A673 (cell line): Measurements from ENCODE around the gene GP1BB.

Experiments used
- EZH2 ChIP-seq: fragments of 200-600 bp; sonication (generic); IDR thresholded peaks from 2 replicates; pipeline ENCODE4 v1.6.1; 2017; ENCODE audit warnings: borderline replicate concordance, low read depth, mild to moderate bottlenecking, mixed read lengths, antibody characterized with exemption, low read length; ENCODE audit not compliant: poor library complexity, severe bottlenecking
- TF ChIP-seq, protein P1 (sequence below): fragments of 300-800, 200-600 bp; sonication (generic); conservative IDR thresholded peaks from 2 replicates; pipeline ENCODE4 v1.5.1; 2017; ENCODE audit warnings: low read depth, mild to moderate bottlenecking, antibody characterized with exemption, low read length, moderate library complexity, mixed read lengths

GRCh38 chr22:19723232-19723982, at the start of gene GP1BB:
- TF ChIP-seq, protein P1, sequence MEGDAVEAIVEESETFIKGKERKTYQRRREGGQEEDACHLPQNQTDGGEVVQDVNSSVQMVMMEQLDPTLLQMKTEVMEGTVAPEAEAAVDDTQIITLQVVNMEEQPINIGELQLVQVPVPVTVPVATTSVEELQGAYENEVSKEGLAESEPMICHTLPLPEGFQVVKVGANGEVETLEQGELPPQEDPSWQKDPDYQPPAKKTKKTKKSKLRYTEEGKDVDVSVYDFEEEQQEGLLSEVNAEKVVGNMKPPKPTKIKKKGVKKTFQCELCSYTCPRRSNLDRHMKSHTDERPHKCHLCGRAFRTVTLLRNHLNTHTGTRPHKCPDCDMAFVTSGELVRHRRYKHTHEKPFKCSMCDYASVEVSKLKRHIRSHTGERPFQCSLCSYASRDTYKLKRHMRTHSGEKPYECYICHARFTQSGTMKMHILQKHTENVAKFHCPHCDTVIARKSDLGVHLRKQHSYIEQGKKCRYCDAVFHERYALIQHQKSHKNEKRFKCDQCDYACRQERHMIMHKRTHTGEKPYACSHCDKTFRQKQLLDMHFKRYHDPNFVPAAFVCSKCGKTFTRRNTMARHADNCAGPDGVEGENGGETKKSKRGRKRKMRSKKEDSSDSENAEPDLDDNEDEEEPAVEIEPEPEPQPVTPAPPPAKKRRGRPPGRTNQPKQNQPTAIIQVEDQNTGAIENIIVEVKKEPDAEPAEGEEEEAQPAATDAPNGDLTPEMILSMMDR, result no peak
- TF ChIP-seq EZH2, result no peak
